Stimulated activated CD8-positive, alpha-beta memory T cell treated with anti-CD3 and anti-CD28 coated beads, Interleukin-7, amount 100 ng/mL, for 1 hour (primary cell): ENCODE data around the gene NUP42.

Experiments used
- DNase-seq, 2 donors: peaks; one replicate each; pipeline ENCODE4 v3.0.0-alpha.2; 2020; ENCODE audit warnings: low read depth in 2 of 2

The NUP42 gene

GRCh38 chr7:23234569-23235296, 52.9 kb downstream of the NUP42 start:
- DNase-seq, result no peak

- DNase-seq, result no peak
These were observed 54.0 kb downstream of the NUP42 start for GRCh38 chr7:23235813-23236221.

GRCh38 chr7:23237000-23237399, 55.2 kb downstream of the NUP42 start:
- DNase-seq, result no peak

DNA sequence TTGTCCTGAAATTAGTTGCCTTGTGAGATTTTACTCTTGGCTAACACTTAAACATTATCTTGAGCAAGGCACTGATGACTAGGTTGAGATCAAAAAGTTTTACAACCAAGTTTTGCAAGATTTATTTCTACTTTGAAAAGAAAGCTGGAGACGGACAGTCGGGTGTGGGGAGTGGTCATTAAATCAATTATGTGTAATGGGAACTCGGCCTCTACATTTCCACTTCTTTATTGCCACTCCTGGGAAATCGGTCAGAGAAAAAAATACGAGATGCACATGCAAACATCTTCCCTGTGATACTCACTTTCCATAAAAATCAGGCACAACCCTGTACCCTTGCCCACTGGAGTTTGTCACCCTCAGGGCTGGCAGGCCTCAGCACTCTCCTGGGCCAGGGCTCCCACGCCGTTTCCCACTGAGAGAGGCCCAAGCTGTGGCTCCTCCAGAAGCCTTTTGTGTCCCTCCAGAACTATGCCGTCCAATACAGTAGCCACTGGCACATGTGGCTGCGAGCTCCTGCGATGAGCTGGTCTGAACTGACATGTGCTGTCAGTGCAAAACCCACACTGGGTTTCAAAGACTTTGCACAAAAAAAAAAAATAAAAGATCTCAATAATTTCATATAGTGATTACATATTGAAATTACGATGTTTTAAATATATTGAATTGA, 57.3 kb downstream of the NUP42 start:
- no peak for DNase-seq

GRCh38 chr7:23239698-23240097, 57.9 kb downstream of the NUP42 start:
- DNase-seq, result no peak

DNA sequence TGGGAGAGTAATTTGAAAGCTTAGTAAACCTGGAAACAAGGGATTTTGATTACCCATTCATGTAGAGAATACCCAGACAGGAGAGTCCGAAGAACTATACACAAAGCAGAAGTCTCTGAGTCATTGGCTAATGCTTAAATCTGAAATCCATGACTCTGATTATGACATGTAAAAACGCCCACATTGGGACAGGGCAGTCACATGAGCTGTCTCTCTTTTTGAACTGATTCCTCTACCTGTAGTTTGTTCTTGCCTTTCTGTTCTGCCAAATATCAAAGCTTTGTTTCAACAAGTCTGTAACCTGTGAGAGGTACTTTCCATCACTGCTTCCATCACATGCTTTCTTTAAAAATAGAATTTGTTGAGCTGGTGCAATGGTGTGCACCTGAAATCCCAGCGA, 60.5 kb downstream of the NUP42 start:
- DNase-seq, result no peak

- no peak for DNase-seq
These were observed 61.1 kb downstream of the NUP42 start for GRCh38 chr7:23242935-23243334.

DNA sequence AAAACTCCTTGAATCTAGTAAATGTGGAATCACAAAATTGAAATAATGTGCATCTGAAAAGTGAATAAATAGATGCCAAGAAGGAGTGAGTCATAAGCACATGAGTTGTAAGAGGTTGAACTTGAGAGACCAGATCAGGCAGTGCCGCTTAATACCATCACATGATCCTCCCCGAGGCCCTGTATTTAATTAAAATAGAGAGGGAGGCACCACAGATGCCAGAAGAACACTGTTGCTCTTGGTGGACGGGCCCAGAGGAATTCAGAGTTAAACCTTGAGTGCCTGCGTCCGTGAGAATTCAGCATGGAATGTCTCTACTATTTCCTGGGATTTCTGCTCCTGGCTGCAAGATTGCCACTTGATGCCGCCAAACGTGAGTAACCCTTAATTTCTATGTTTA, 64.7 kb downstream of the NUP42 start, which contains the start of gene GPNMB:
Gene GPNMB, plus strand, starts transcription at position 221 of the 400 bp plus-strand sequence. Its CDS starts 83 bp downstream, at position 304.
- no peak for DNase-seq

DNA sequence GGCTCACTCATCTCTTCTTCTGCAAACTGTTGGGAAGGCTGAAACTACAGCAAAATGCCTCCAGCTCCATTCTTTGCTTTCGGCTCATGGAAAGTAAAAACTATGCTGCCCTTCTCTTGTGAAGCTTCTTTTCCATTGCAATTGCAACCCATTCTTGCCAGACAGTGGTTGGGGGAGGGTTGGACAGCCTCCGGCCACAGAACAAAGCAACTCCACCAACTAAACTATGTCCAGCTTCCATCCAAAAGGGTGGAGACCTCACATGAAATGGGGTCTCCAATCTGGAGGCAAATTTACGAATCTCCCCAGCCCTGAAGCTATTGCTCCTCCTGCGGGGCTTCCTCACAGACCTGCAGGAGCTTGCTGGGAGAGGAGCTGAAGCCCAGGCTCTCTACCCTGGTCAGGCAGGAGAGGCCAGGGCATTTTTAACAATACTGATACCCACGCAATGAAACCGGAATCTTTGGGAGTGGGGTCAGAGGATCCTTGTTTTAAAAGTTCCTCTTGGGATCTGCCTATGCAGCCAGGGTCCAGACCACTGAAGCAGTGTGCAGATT, 65.3 kb downstream of the NUP42 start:
- no peak for DNase-seq

- DNase-seq, result no peak
These were observed 65.9 kb downstream of the NUP42 start for GRCh38 chr7:23247603-23248335.

DNA sequence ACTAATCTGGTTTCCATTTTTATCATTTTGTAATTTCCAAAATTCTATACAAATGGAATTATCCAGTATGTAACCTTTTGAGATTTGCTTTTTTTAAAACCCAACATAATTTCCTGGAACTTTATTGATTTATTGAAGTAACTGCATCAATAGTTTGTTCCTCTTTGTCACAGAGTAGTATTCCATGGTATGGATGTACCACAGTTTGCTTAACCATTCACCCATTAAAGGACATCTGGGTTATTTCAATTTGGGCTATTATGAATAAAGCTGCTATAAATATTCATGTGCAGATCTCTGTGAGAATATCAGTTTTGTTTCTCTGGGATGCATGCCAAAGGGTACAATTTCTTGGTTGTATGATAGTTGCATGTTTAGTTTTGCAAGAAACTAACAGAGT, 67.6 kb downstream of the NUP42 start:
- DNase-seq, result no peak
